WTC11 (cell line): Measurements from ENCODE around the gene KCNH6. TPM values are rescaled to one million over a fixed set of nuclear protein-coding genes. Genes with fewer than 3 reads are reported as not detected.

Experiments
- CTCF ChIP-seq: fragments of 200-600 bp; IDR thresholded peaks from 2 replicates; pipeline ENCODE4 v1.8.0; 2022; ENCODE audit warnings: antibody characterized with exemption
- E2F4 ChIP-seq: sonication (generic); formaldehyde crosslinking; IDR thresholded peaks from 2 replicates; pipeline ENCODE4 v1.8.1; 2022; ENCODE audit warnings: low read depth, mild to moderate bottlenecking, moderate library complexity, missing genetic modification reagents, borderline replicate concordance
- EMX1 ChIP-seq: fragments of 250-450 bp; sonication (Bioruptor Pico); IDR thresholded peaks from 2 replicates; pipeline ENCODE4 v1.8.0; 2021; ENCODE audit warnings: mild to moderate bottlenecking
- ETV6 ChIP-seq: sonication (generic); formaldehyde crosslinking; IDR thresholded peaks from 2 replicates; pipeline ENCODE4 v1.8.1; 2022; ENCODE audit warnings: mild to moderate bottlenecking, missing genetic modification reagents
- FOXJ3 ChIP-seq: sonication (generic); formaldehyde crosslinking; IDR thresholded peaks from 2 replicates; pipeline ENCODE4 v1.9.0; 2021; ENCODE audit warnings: missing genetic modification reagents, mild to moderate bottlenecking, borderline replicate concordance
- FOXK1 ChIP-seq: sonication (generic); formaldehyde crosslinking; IDR thresholded peaks from 2 replicates; pipeline ENCODE4 v1.8.0; 2022; ENCODE audit warnings: mild to moderate bottlenecking, moderate library complexity, missing genetic modification reagents
- FOXP1 ChIP-seq: sonication (generic); formaldehyde crosslinking; IDR thresholded peaks from 2 replicates; pipeline ENCODE4 v1.8.0; 2022; ENCODE audit warnings: missing genetic modification reagents, mild to moderate bottlenecking, moderate library complexity, borderline replicate concordance
- GTF2I ChIP-seq: fragments of 250-450 bp; sonication (Bioruptor Pico); conservative IDR thresholded peaks from 2 replicates; pipeline ENCODE4 v1.4.0; 2021; ENCODE audit warnings: mild to moderate bottlenecking
- HMGA2 ChIP-seq: fragments of 250-450 bp; sonication (Bioruptor Pico); IDR thresholded peaks from 2 replicates; pipeline ENCODE4 v1.4.0; 2021; ENCODE audit warnings: mild to moderate bottlenecking, moderate library complexity
- NFE2L1 ChIP-seq: sonication (generic); formaldehyde crosslinking; IDR thresholded peaks from 2 replicates; pipeline ENCODE4 v1.8.1; 2023; ENCODE audit warnings: missing genetic modification reagents
- NFYB ChIP-seq: sonication (generic); formaldehyde crosslinking; conservative IDR thresholded peaks from 2 replicates; pipeline ENCODE4 v1.8.0; 2022; ENCODE audit warnings: low read depth, missing genetic modification reagents
- OVOL2 ChIP-seq: fragments of 250-450 bp; sonication (Bioruptor Pico); IDR thresholded peaks from 2 replicates; pipeline ENCODE4 v1.9.0; 2021; ENCODE audit warnings: mild to moderate bottlenecking, borderline replicate concordance
- SMAD3 ChIP-seq: sonication (generic); formaldehyde crosslinking; IDR thresholded peaks from 2 replicates; pipeline ENCODE4 v1.8.0; 2022; ENCODE audit warnings: missing genetic modification reagents, mild to moderate bottlenecking, borderline replicate concordance
- SMAD4 ChIP-seq: sonication (generic); formaldehyde crosslinking; IDR thresholded peaks from 2 replicates; pipeline ENCODE4 v1.8.0; 2022; ENCODE audit warnings: mild to moderate bottlenecking, missing genetic modification reagents
- SOX15 ChIP-seq: fragments of 250-450 bp; sonication (Bioruptor Pico); IDR thresholded peaks from 2 replicates; pipeline ENCODE4 v1.9.0; 2021; ENCODE audit warnings: mild to moderate bottlenecking
- TCF7 ChIP-seq: sonication (generic); formaldehyde crosslinking; IDR thresholded peaks from 2 replicates; pipeline ENCODE4 v1.8.0; 2022; ENCODE audit warnings: mild to moderate bottlenecking, low read depth, missing genetic modification reagents, moderate library complexity
- ZBTB21 ChIP-seq: sonication (generic); formaldehyde crosslinking; IDR thresholded peaks from 2 replicates; pipeline ENCODE4 v1.8.1; 2023; ENCODE audit warnings: mild to moderate bottlenecking, missing genetic modification reagents, borderline replicate concordance
- ZNF138 ChIP-seq: sonication (generic); formaldehyde crosslinking; conservative IDR thresholded peaks from 2 replicates; pipeline ENCODE4 v1.8.1; 2022; ENCODE audit warnings: mild to moderate bottlenecking, moderate library complexity, missing genetic modification reagents
- ZNF263 ChIP-seq: sonication (generic); formaldehyde crosslinking; IDR thresholded peaks from 2 replicates; pipeline ENCODE4 v1.8.1; 2022; ENCODE audit warnings: low read depth, mild to moderate bottlenecking, moderate library complexity, missing genetic modification reagents
- ZNF317 ChIP-seq: sonication (generic); formaldehyde crosslinking; IDR thresholded peaks from 2 replicates; pipeline ENCODE4 v1.8.1; 2023; ENCODE audit warnings: low read depth, mild to moderate bottlenecking, moderate library complexity, missing genetic modification reagents, borderline replicate concordance
- ZNF396 ChIP-seq: fragments of 250-450 bp; sonication (Bioruptor Pico); IDR thresholded peaks from 2 replicates; pipeline ENCODE4 v1.8.0; 2021; ENCODE audit warnings: mild to moderate bottlenecking, moderate library complexity, borderline replicate concordance
- ZNF423 ChIP-seq: fragments of 250-450 bp; sonication (Bioruptor Pico); IDR thresholded peaks from 2 replicates; pipeline ENCODE4 v2.1.2; 2022; ENCODE audit warnings: mild to moderate bottlenecking, moderate library complexity
- total RNA-seq: library from RNA; stranded (reverse); gene quantifications from 3 replicates; pipeline ENCODE4 v1.2.3, GENCODE V29; 2021
- TF ChIP-seq, protein P1 (sequence below): sonication (generic); formaldehyde crosslinking; IDR thresholded peaks from 2 replicates; pipeline ENCODE4 v1.8.1; 2022; ENCODE audit warnings: missing genetic modification reagents, borderline replicate concordance
- TF ChIP-seq, protein P2 (sequence below): sonication (generic); formaldehyde crosslinking; conservative IDR thresholded peaks from 2 replicates; pipeline ENCODE4 v1.8.1; 2022; ENCODE audit warnings: mild to moderate bottlenecking, missing genetic modification reagents
- TF ChIP-seq, protein P3 (sequence below): sonication (generic); formaldehyde crosslinking; IDR thresholded peaks from 2 replicates; pipeline ENCODE4 v1.8.1; 2023; ENCODE audit warnings: mild to moderate bottlenecking, missing genetic modification reagents
- TF ChIP-seq, protein P4 (sequence below): sonication (generic); formaldehyde crosslinking; IDR thresholded peaks from 2 replicates; pipeline ENCODE4 v1.8.0; 2022; ENCODE audit warnings: mild to moderate bottlenecking, missing genetic modification reagents
- TF ChIP-seq, protein P5 (sequence below): sonication (generic); formaldehyde crosslinking; IDR thresholded peaks from 2 replicates; pipeline ENCODE4 v1.8.1; 2023; ENCODE audit warnings: mild to moderate bottlenecking, missing genetic modification reagents
- TF ChIP-seq, protein P6 (sequence below): sonication (generic); formaldehyde crosslinking; IDR thresholded peaks from 2 replicates; pipeline ENCODE4 v1.8.0; 2023; ENCODE audit warnings: mild to moderate bottlenecking, missing genetic modification reagents

KCNH6 gene
- total RNA-seq, 1 experiment from 2014 or later, result 2.1 TPM

GRCh38 chr17:63477480-63478440 lies 45.4 kb upstream of the KCNH6 start (continued):
- TF ChIP-seq ZNF396 (CRISPR knock-in tag) (no peak), NFYB (no peak), EMX1 (CRISPR knock-in tag) (no peak), NFE2L1 (CRISPR knock-in tag) (no peak), ZNF263 (CRISPR knock-in tag) (no peak), OVOL2 (no peak), ZBTB21 (CRISPR knock-in tag) (no peak), FOXK1 (CRISPR knock-in tag) (0 out of 2 replicates have a peak, but pooled peaks have one; percentile 9), TCF7 (no peak), FOXJ3 (no peak), E2F4 (CRISPR knock-in tag) (no peak), GTF2I (CRISPR knock-in tag) (no peak), HMGA2 (CRISPR knock-in tag) (no peak), FOXP1 (CRISPR knock-in tag) (no peak), ZNF317 (no peak), SOX15 (no peak), CTCF (no peak), ZNF138 (CRISPR knock-in tag) (no peak; the same call in 1 of the 2 replicates), ZNF423 (CRISPR knock-in tag) (peak; percentile 87), SMAD3 (no peak), ETV6 (CRISPR knock-in tag) (0 out of 2 replicates have a peak, but pooled peaks have one; percentile 53), SMAD4 (no peak)
- TF ChIP-seq, protein P1, sequence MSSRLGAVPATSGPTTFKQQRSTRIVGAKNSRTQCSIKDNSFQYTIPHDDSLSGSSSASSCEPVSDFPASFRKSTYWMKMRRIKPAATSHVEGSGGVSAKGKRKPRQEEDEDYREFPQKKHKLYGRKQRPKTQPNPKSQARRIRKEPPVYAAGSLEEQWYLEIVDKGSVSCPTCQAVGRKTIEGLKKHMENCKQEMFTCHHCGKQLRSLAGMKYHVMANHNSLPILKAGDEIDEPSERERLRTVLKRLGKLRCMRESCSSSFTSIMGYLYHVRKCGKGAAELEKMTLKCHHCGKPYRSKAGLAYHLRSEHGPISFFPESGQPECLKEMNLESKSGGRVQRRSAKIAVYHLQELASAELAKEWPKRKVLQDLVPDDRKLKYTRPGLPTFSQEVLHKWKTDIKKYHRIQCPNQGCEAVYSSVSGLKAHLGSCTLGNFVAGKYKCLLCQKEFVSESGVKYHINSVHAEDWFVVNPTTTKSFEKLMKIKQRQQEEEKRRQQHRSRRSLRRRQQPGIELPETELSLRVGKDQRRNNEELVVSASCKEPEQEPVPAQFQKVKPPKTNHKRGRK (CRISPR knock-in tag), result no peak
- TF ChIP-seq, protein P2, sequence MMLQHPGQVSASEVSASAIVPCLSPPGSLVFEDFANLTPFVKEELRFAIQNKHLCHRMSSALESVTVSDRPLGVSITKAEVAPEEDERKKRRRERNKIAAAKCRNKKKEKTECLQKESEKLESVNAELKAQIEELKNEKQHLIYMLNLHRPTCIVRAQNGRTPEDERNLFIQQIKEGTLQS, result no peak
- TF ChIP-seq, protein P3, sequence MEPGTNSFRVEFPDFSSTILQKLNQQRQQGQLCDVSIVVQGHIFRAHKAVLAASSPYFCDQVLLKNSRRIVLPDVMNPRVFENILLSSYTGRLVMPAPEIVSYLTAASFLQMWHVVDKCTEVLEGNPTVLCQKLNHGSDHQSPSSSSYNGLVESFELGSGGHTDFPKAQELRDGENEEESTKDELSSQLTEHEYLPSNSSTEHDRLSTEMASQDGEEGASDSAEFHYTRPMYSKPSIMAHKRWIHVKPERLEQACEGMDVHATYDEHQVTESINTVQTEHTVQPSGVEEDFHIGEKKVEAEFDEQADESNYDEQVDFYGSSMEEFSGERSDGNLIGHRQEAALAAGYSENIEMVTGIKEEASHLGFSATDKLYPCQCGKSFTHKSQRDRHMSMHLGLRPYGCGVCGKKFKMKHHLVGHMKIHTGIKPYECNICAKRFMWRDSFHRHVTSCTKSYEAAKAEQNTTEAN (CRISPR knock-in tag), result no peak
- TF ChIP-seq, protein P4, sequence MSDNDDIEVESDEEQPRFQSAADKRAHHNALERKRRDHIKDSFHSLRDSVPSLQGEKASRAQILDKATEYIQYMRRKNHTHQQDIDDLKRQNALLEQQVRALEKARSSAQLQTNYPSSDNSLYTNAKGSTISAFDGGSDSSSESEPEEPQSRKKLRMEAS (CRISPR knock-in tag), result peak; percentile 69; the same call in 1 of the 2 replicates
- TF ChIP-seq, protein P5, sequence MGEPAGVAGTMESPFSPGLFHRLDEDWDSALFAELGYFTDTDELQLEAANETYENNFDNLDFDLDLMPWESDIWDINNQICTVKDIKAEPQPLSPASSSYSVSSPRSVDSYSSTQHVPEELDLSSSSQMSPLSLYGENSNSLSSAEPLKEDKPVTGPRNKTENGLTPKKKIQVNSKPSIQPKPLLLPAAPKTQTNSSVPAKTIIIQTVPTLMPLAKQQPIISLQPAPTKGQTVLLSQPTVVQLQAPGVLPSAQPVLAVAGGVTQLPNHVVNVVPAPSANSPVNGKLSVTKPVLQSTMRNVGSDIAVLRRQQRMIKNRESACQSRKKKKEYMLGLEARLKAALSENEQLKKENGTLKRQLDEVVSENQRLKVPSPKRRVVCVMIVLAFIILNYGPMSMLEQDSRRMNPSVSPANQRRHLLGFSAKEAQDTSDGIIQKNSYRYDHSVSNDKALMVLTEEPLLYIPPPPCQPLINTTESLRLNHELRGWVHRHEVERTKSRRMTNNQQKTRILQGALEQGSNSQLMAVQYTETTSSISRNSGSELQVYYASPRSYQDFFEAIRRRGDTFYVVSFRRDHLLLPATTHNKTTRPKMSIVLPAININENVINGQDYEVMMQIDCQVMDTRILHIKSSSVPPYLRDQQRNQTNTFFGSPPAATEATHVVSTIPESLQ, result no peak
- TF ChIP-seq, protein P6, sequence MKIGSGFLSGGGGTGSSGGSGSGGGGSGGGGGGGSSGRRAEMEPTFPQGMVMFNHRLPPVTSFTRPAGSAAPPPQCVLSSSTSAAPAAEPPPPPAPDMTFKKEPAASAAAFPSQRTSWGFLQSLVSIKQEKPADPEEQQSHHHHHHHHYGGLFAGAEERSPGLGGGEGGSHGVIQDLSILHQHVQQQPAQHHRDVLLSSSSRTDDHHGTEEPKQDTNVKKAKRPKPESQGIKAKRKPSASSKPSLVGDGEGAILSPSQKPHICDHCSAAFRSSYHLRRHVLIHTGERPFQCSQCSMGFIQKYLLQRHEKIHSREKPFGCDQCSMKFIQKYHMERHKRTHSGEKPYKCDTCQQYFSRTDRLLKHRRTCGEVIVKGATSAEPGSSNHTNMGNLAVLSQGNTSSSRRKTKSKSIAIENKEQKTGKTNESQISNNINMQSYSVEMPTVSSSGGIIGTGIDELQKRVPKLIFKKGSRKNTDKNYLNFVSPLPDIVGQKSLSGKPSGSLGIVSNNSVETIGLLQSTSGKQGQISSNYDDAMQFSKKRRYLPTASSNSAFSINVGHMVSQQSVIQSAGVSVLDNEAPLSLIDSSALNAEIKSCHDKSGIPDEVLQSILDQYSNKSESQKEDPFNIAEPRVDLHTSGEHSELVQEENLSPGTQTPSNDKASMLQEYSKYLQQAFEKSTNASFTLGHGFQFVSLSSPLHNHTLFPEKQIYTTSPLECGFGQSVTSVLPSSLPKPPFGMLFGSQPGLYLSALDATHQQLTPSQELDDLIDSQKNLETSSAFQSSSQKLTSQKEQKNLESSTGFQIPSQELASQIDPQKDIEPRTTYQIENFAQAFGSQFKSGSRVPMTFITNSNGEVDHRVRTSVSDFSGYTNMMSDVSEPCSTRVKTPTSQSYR, result no peak
